ENCODE measurements around the gene SLC66A2.

SLC66A2 gene

GRCh38 chr18:79904357-79905147 is 46.9 kb downstream of the SLC66A2 start:
- in situ Hi-C loops (cut with MboI; ENCODE audit: low sequenced_read_pairs) = no loop called here

GRCh38 chr18:79903787-79904356 is 47.6 kb downstream of the SLC66A2 start:
- in situ Hi-C loops (cut with MboI; ENCODE audit: low sequenced_read_pairs) = no loop called here

- in situ Hi-C loops (cut with MboI; ENCODE audit: low sequenced_read_pairs) = no loop called here
Measured at GRCh38 chr18:79903071-79903635, 48.3 kb downstream of the SLC66A2 start.

GRCh38 chr18:79902640-79903039 is 48.8 kb downstream of the SLC66A2 start:
- in situ Hi-C loops (cut with MboI; ENCODE audit: low sequenced_read_pairs) = no loop called here

- in situ Hi-C loops (cut with MboI; ENCODE audit: low sequenced_read_pairs) = no loop called here
Measured at GRCh38 chr18:79902075-79902474, 49.4 kb downstream of the SLC66A2 start.

GRCh38 chr18:79901665-79902064 is 49.8 kb downstream of the SLC66A2 start:
- in situ Hi-C loops (cut with MboI; ENCODE audit: low sequenced_read_pairs) = no loop called here

GRCh38 chr18:79900610-79901570 is 50.6 kb downstream of the SLC66A2 start:
- in situ Hi-C loops (cut with MboI; ENCODE audit: low sequenced_read_pairs) = no loop called here

GRCh38 chr18:79899609-79900445 is 51.6 kb downstream of the SLC66A2 start:
- in situ Hi-C loops (cut with MboI; ENCODE audit: low sequenced_read_pairs) = no loop called here

GRCh38 chr18:79898952-79899608 is 52.4 kb downstream of the SLC66A2 start:
- in situ Hi-C loops (cut with MboI; ENCODE audit: low sequenced_read_pairs) = no loop called here

- in situ Hi-C loops (cut with MboI; ENCODE audit: low sequenced_read_pairs) = no loop called here
Measured at GRCh38 chr18:79897940-79898625, 53.4 kb downstream of the SLC66A2 start.

- in situ Hi-C loops (cut with MboI; ENCODE audit: low sequenced_read_pairs) = no loop called here
Measured at GRCh38 chr18:79896738-79897137, 54.7 kb downstream of the SLC66A2 start.

- in situ Hi-C loops (cut with MboI; ENCODE audit: low sequenced_read_pairs) = no loop called here
Measured at GRCh38 chr18:79890674-79891073, 60.8 kb downstream of the SLC66A2 start.

GRCh38 chr18:79889569-79889968 is 61.9 kb downstream of the SLC66A2 start:
- in situ Hi-C loops (cut with MboI; ENCODE audit: low sequenced_read_pairs) = no loop called here

- in situ Hi-C loops (cut with MboI; ENCODE audit: low sequenced_read_pairs) = no loop called here
Measured at GRCh38 chr18:79888016-79888415, 63.4 kb downstream of the SLC66A2 start.

GRCh38 chr18:79887181-79888000 is 64.1 kb downstream of the SLC66A2 start:
- in situ Hi-C loops (cut with MboI; ENCODE audit: low sequenced_read_pairs) = no loop called here

GRCh38 chr18:79884963-79885728 is 66.3 kb downstream of the SLC66A2 start:
- in situ Hi-C loops (cut with MboI; ENCODE audit: low sequenced_read_pairs) = no loop called here

- in situ Hi-C loops (cut with MboI; ENCODE audit: low sequenced_read_pairs) = no loop called here
Measured at GRCh38 chr18:79884294-79884962, 67.0 kb downstream of the SLC66A2 start.

All from HL-60/S4 treated with retinoic acid at 250 ng/mL for 4 days and 3 days (cell line).